ENCODE results near the gene RBM34.
A peak's percentile ranks its signal among the peaks of the same experiment; 100 is the strongest.
"Not testable (repeated sequence)": the region's sequence is repeated elsewhere in the genome, so short reads cannot be mapped to it uniquely, and the experiment has no call there.

Gene RBM34

GRCh38 chr1:235160957-235161684, at the start of gene RBM34:
Gene RBM34 (minus strand): TSS chr1:235161250. CDS start chr1:235161226, 24 bp downstream.
- FAIRE-seq = no peak

GRCh38 chr1:235207209-235207565, 46.1 kb upstream of the RBM34 start:
- FAIRE-seq = no peak

GRCh38 chr1:235206533-235207208, 45.6 kb upstream of the RBM34 start:
- FAIRE-seq = no peak

GRCh38 chr1:235205687-235206086, 44.6 kb upstream of the RBM34 start:
- FAIRE-seq = no peak

- FAIRE-seq = peak; percentile 64
Measured at GRCh38 chr1:235203428-235203827, 42.4 kb upstream of the RBM34 start.

GRCh38 chr1:235202447-235202846, 41.4 kb upstream of the RBM34 start:
- not testable (repeated sequence) for FAIRE-seq

- no peak for FAIRE-seq
Measured at GRCh38 chr1:235199441-235199840, 38.4 kb upstream of the RBM34 start.

- no peak for FAIRE-seq
Measured at GRCh38 chr1:235190431-235190830, 29.4 kb upstream of the RBM34 start.

- no peak for FAIRE-seq
Measured at GRCh38 chr1:235187316-235187715, 26.3 kb upstream of the RBM34 start.

GRCh38 chr1:235181561-235182245, 20.7 kb upstream of the RBM34 start:
- FAIRE-seq = no peak

GRCh38 chr1:235180916-235181460, 19.9 kb upstream of the RBM34 start:
- FAIRE-seq = no peak

GRCh38 chr1:235176486-235176885, 15.4 kb upstream of the RBM34 start:
- no peak for FAIRE-seq

- FAIRE-seq = no peak
Measured at GRCh38 chr1:235169986-235170385, 8.9 kb upstream of the RBM34 start.

GRCh38 chr1:235168375-235168774, 7.3 kb upstream of the RBM34 start:
- no peak for FAIRE-seq

GRCh38 chr1:235161685-235162327, 756 bp upstream of the RBM34 start:
- no peak for FAIRE-seq

GRCh38 chr1:235160383-235160956, 580 bp downstream of the RBM34 start:
- no peak for FAIRE-seq

GRCh38 chr1:235159930-235160329, 1.1 kb downstream of the RBM34 start:
- not testable (repeated sequence) for FAIRE-seq

- FAIRE-seq = not testable (repeated sequence)
Measured at GRCh38 chr1:235159284-235159683, 1.8 kb downstream of the RBM34 start.

GRCh38 chr1:235158680-235159079, 2.4 kb downstream of the RBM34 start:
- no peak for FAIRE-seq

- FAIRE-seq = no peak
Measured at GRCh38 chr1:235157150-235157549, 3.9 kb downstream of the RBM34 start.

- FAIRE-seq = no peak
Measured at GRCh38 chr1:235156740-235157139, 4.3 kb downstream of the RBM34 start.

GRCh38 chr1:235156265-235156664, 4.8 kb downstream of the RBM34 start:
- no peak for FAIRE-seq

GRCh38 chr1:235152235-235152634, 8.8 kb downstream of the RBM34 start:
- FAIRE-seq = no peak
